GM12878 (cell line): ENCODE data around the gene GHITM. TPM values are rescaled to one million over a fixed set of nuclear protein-coding genes. Genes with fewer than 3 reads are reported as not detected.

Experiments
- ATAC-seq: fragments of 200-7000 bp; cut with Tn5 transposase; 3 replicates; pipeline ENCODE4 v1.9.1; 2020; ENCODE audit warnings: mild to moderate bottlenecking, moderate library complexity
- BruUV-seq: library from RNA; stranded (reverse); fragments of 400-500 nt; replicated peaks from 2 replicates; lab custom pipeline; 2021; lab: Mats Ljungman, UMichigan
- CTCF ChIA-PET: fragments of 300-600 bp; sonication (Branson Sonifier 250); formaldehyde crosslinking; extraction: SDS; loops from one replicate; lab custom pipeline; 2021; ENCODE audit warnings: inconsistent platforms; lab: Yijun Ruan, JAX
- POLR2A ChIA-PET: fragments of 350-600 bp; formaldehyde crosslinking; extraction: SDS; loops from one replicate; lab custom pipeline; 2021; ENCODE audit warnings: inconsistent platforms; lab: Charles Lee
- RAD21 ChIA-PET: fragments of 300-600 bp; sonication (Branson Sonifier 250); formaldehyde crosslinking; loops from one replicate; lab custom pipeline; 2023; ENCODE audit warnings: antibody characterized with exemption; ENCODE audit not compliant: unreplicated experiment; lab: Charles Lee
- SMC1A ChIA-PET: fragments of 300-600 bp; sonication (Branson Sonifier 250); formaldehyde crosslinking; loops from one replicate; lab custom pipeline; 2023; ENCODE audit not compliant: unreplicated experiment, uncharacterized antibody; lab: Charles Lee
- DNase-seq: peaks from one replicate; pipeline ENCODE4 v3.0.0-alpha.2; 2011; ENCODE audit warnings: low read depth, low spot score
- FAIRE-seq: peaks from 3 replicates; lab custom pipeline; 2011; peaks lifted over from hg19 to GRCh38; lab: Jason Lieb, UNC
- H2AFZ ChIP-seq: 2 replicates; pipeline ENCODE4 v1.6.0; 2011; ENCODE audit warnings: low read depth, low read length, control low read depth; ENCODE audit not compliant: control insufficient read depth
- H3K27ac ChIP-seq: 2 replicates; pipeline ENCODE4 v1.5.1; 2011; ENCODE audit warnings: control low read depth; ENCODE audit not compliant: control insufficient read depth, insufficient read depth
- H3K27me3 ChIP-seq, 2 experiments: replicated peaks in 1 of 2; 2 replicates each; pipeline versions ENCODE4 v1.6.0 to v1.6.1; 2011; ENCODE audit warnings: low read length in 1 of 2; ENCODE audit not compliant: control insufficient read depth in 2 of 2, insufficient read depth in 2 of 2
- H3K36me3 ChIP-seq, 2 experiments: 2 replicates each; pipeline ENCODE4 v1.5.1; 2011; ENCODE audit warnings: low read length in 1 of 2; ENCODE audit not compliant: control insufficient read depth in 2 of 2, insufficient read depth in 2 of 2
- H3K4me1 ChIP-seq: 2 replicates; pipeline ENCODE4 v1.6.1; 2011; ENCODE audit warnings: mild to moderate bottlenecking, low read length, moderate library complexity, mixed read lengths; ENCODE audit not compliant: control insufficient read depth, insufficient read depth
- H3K4me2 ChIP-seq: 2 replicates; pipeline ENCODE4 v1.6.0; 2011; ENCODE audit warnings: control low read depth; ENCODE audit not compliant: control insufficient read depth, insufficient read depth
- H3K4me3 ChIP-seq: fragments of 200-600 bp; sonication (generic); 2 replicates; pipeline ENCODE4 v1.5.1; 2016
- H3K79me2 ChIP-seq: 2 replicates; pipeline ENCODE4 v1.6.0; 2011; ENCODE audit warnings: low read length; ENCODE audit not compliant: control insufficient read depth, insufficient read depth
- H3K9ac ChIP-seq: 2 replicates; pipeline ENCODE4 v1.8.0; 2011; ENCODE audit warnings: low read length, control low read depth, mixed read lengths; ENCODE audit not compliant: control insufficient read depth, insufficient read depth
- H3K9me3 ChIP-seq: replicated peaks from 3 replicates; pipeline ENCODE4 v1.5.1; 2011; ENCODE audit warnings: mild to moderate bottlenecking, low read length; ENCODE audit not compliant: control insufficient read depth, insufficient read depth
- H4K20me1 ChIP-seq: 2 replicates; pipeline ENCODE4 v1.6.0; 2011; ENCODE audit not compliant: control insufficient read depth, insufficient read depth
- BCLAF1 ChIP-seq: fragments of 450-650 bp; IDR thresholded peaks from 2 replicates; pipeline ENCODE4 v1.6.1; 2017; ENCODE audit warnings: antibody characterized with exemption, mild to moderate bottlenecking, moderate library complexity
- EP300 ChIP-seq, 2 experiments: fragments of 150-350 bp in 1 of 2; IDR thresholded peaks; 2 replicates each; pipeline ENCODE4 v1.6.1; 2011 to 2012; ENCODE audit warnings: low read depth in 2 of 2, low read length in 2 of 2, borderline replicate concordance in 1 of 2, improper control_type of control experiment in 1 of 2, inconsistent platforms in 1 of 2; ENCODE audit not compliant: control insufficient read depth in 1 of 2
- FOXK2 ChIP-seq: fragments of 450-650 bp; IDR thresholded peaks from 2 replicates; pipeline ENCODE4 v1.6.1; 2017; ENCODE audit warnings: mild to moderate bottlenecking, moderate library complexity
- IRF5 ChIP-seq: fragments of 450-650 bp; IDR thresholded peaks from 2 replicates; pipeline ENCODE4 v1.6.1; 2017; ENCODE audit warnings: borderline replicate concordance
- NR2C2 ChIP-seq: IDR thresholded peaks from 2 replicates; pipeline ENCODE4 v1.6.1; 2011; ENCODE audit warnings: borderline replicate concordance, low read depth; ENCODE audit not compliant: control insufficient read depth, insufficient read length
- RAD21 ChIP-seq: IDR thresholded peaks from 2 replicates; pipeline ENCODE4 v1.6.1; 2011; ENCODE audit warnings: mild to moderate bottlenecking, low read depth, low read length, moderate library complexity; ENCODE audit not compliant: insufficient read depth
- SIN3A ChIP-seq: IDR thresholded peaks from 2 replicates; pipeline ENCODE4 v1.6.1; 2012; ENCODE audit warnings: low read depth, low read length, improper control_type of control experiment
- TCF3 ChIP-seq: IDR thresholded peaks from 2 replicates; pipeline ENCODE4 v1.6.1; 2012; ENCODE audit warnings: low read depth, mild to moderate bottlenecking, low read length, borderline replicate concordance; ENCODE audit not compliant: insufficient read depth
- ZNF592 ChIP-seq: fragments of 450-650 bp; IDR thresholded peaks from 2 replicates; pipeline ENCODE4 v1.6.1; 2017; ENCODE audit warnings: mild to moderate bottlenecking, moderate library complexity
- WGBS: methylation state at CpG from one replicate; pipeline ENCODE4 v1.1.6; 2016; ENCODE audit warnings: low lambda C conversion rate; ENCODE audit not compliant: insufficient replicate concordance, insufficient coverage; ENCODE audit errors: missing lambda C conversion rate; 5-methylcytosine and 5-hydroxymethylcytosine counted together
- in situ Hi-C: fragments of 300-500 bp; cut with MboI; formaldehyde crosslinking; loops from 9 replicates; pipeline ENCODE4 v1.14.3; 2018; ENCODE audit warnings: mixed read lengths
- intact Hi-C: fragments of 100-400 bp; cut with micrococcal nuclease; formaldehyde crosslinking; loops from one replicate; pipeline ENCODE4 v1.14.2; 2022; ENCODE audit not compliant: unreplicated experiment
- polyA plus RNA-seq, 11 experiments: library from polyadenylated mRNA; depleted of rRNA in 4 of 11; unstranded in 6 of 11; stranded (reverse) in 5 of 11; fragments of >200 nt; fragmentation: Nextera tagmentation in 4 of 11; fragmentation: Illumina TruSeq in 1 of 11; extraction: Ambion mirVana in 4 of 11; extraction: Trizol in 1 of 11; gene quantifications; 1 replicate in 1 of 11; 2 replicates in 10 of 11; pipeline versions ENCODE4 v1.2.1 to v1.2.3, GENCODE V29; 2011 to 2016; ENCODE audit warnings: inconsistent platforms in 2 of 11, missing spikeins in 2 of 11, low read depth in 1 of 11
- total RNA-seq, 4 experiments: library from RNA; depleted of rRNA in 3 of 4; stranded (reverse); fragments of >200 nt in 3 of 4; fragmentation: Illumina TruSeq in 1 of 4; extraction: Trizol in 1 of 4; gene quantifications; 2 replicates each; pipeline versions ENCODE4 v1.2.1 to v1.2.3, GENCODE V29; 2013 to 2021
- TF ChIP-seq, protein P1 (sequence below), 3 experiments: IDR thresholded peaks in 2 of 3; conservative IDR thresholded peaks in 1 of 3; 2 replicates each; pipeline ENCODE4 v1.5.1; 2011; ENCODE audit warnings: low read depth in 3 of 3, low read length in 3 of 3, mild to moderate bottlenecking in 3 of 3, control low read depth in 2 of 3, moderate library complexity in 2 of 3, inconsistent platforms in 1 of 3, mixed read lengths in 1 of 3; ENCODE audit not compliant: control insufficient read depth in 2 of 3, insufficient read depth in 1 of 3; ENCODE audit errors: extremely low read depth in 1 of 3

The GHITM gene
- total and polyA plus RNA-seq, 10 of the 15 experiments (the other 5 are each of a cell fraction or from before 2014, with no cell fraction given) = 120 to 501 (median 209) TPM

- FAIRE-seq = no peak
- no peak overlapping the region for H3K9ac ChIP-seq
- H3K27ac ChIP-seq = no peak overlapping the region; the same call in 1 of the 2 replicates
- in situ Hi-C loops = no loop called here
- no peaks in the 10 kb centered on the region for H3K27me3 ChIP-seq
- POLR2A ChIA-PET = interaction anchor here (0.6 to 2.4 kb wide), 3 partner anchors 9 to 1545 kb away, joined by 3 to 10 read pairs (median 4); no protein-coding TSS in a partner anchor
- H3K9me3 ChIP-seq = no peaks in the 10 kb centered on the region
- H3K4me1 ChIP-seq = peaks cover 45% of the 10 kb centered on the region
- no peaks in the 10 kb centered on the region for H4K20me1 ChIP-seq
- DNase-seq = no peak
- 76% methylated on average over 4 of the region's 4 CpGs for WGBS
- SMC1A ChIA-PET = interaction anchor here (0.9 to 2.4 kb wide), 6 partner anchors 8 to 29 kb away, joined by 3 to 11 read pairs (median 6); no protein-coding TSS in a partner anchor
- peak overlapping the region; percentile 40 for H3K4me2 ChIP-seq
- intact Hi-C loops = loop anchor here (10.0 kb wide), 1 partner anchor 1252 kb away; no protein-coding TSS in a partner anchor
- no peaks in the 10 kb centered on the region; the same call in none of the 2 replicates for H3K79me2 ChIP-seq
- H3K36me3 ChIP-seq = no peaks in the 10 kb centered on the region
- 0 out of 2 replicates have a peak overlapping the region, but pooled peaks have one; percentile 38 for H3K4me3 ChIP-seq
- H2AFZ ChIP-seq = no peak overlapping the region
- BruUV-seq = no TSS peak
- ATAC-seq = no peak
- RAD21 ChIA-PET = interaction anchor here (0.7 to 1.3 kb wide), 4 partner anchors 10 to 38 kb away, joined by 3 read pairs; partner anchors contain the start of gene GHITM
- CTCF ChIA-PET = interaction anchor here (0.7 to 6.4 kb wide), 3 partner anchors 12 to 29 kb away, joined by 3 to 35 read pairs (median 4); no protein-coding TSS in a partner anchor
- TF ChIP-seq EP300 (IDR thresholded peaks at IDR 0.05; ENCODE audit: borderline replicate concordance in 1 of 2, control insufficient read depth in 1 of 2, low read depth in 2 of 2, low read length in 2 of 2) = no peak
- no peak for TF ChIP-seq BCLAF1
- no peak for TF ChIP-seq RAD21
- no peak for TF ChIP-seq ZNF592
- TF ChIP-seq NR2C2 = no peak
- TF ChIP-seq FOXK2 = no peak
- no peak for TF ChIP-seq SIN3A
- no peak for TF ChIP-seq TCF3
- TF ChIP-seq, protein P1, sequence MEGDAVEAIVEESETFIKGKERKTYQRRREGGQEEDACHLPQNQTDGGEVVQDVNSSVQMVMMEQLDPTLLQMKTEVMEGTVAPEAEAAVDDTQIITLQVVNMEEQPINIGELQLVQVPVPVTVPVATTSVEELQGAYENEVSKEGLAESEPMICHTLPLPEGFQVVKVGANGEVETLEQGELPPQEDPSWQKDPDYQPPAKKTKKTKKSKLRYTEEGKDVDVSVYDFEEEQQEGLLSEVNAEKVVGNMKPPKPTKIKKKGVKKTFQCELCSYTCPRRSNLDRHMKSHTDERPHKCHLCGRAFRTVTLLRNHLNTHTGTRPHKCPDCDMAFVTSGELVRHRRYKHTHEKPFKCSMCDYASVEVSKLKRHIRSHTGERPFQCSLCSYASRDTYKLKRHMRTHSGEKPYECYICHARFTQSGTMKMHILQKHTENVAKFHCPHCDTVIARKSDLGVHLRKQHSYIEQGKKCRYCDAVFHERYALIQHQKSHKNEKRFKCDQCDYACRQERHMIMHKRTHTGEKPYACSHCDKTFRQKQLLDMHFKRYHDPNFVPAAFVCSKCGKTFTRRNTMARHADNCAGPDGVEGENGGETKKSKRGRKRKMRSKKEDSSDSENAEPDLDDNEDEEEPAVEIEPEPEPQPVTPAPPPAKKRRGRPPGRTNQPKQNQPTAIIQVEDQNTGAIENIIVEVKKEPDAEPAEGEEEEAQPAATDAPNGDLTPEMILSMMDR (IDR thresholded peaks at IDR 0.05 in 2 of 3, conservative IDR thresholded peaks at IDR 0.05 in 1 of 3; ENCODE audit: control insufficient read depth in 2 of 3, extremely low read depth in 1 of 3, insufficient read depth in 1 of 3, low read depth in 3 of 3, low read length in 3 of 3) = no peak
- no peak for TF ChIP-seq IRF5
These were observed 37.6 kb downstream of the GHITM start for GRCh38 chr10:84176836-84177474.
